ENCODE measurements around the gene GALK2.
"Not testable (repeated sequence)": the region's sequence is repeated elsewhere in the genome, so short reads cannot be mapped to it uniquely, and the experiment has no call there.

The GALK2 gene

DNA sequence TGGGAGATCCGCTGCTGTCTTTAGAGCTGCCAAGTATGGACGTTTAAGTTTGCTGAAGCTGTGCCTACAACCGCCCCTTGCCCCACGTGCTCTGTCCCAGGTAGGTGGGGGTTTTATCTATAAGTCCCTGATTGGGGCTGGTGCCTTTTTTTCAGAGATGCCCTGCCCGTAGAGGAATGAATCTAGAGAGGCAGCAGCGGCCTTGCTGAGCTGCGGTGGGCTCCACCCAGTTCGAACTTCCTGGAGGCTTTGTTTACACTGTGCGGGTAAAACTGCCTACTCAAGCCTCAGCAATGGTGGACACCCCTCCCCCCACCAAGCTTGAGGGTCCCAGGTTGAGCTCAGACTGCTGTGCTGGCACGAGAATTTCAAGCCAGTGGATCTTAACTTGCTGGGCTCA, 169.6 kb downstream of the GALK2 start:
- DNase-seq (ENCODE audit: low read depth in 2 of 2): no peak

GRCh38 chr15:49343546-49343945, 173.5 kb downstream of the GALK2 start:
- no peak for DNase-seq (ENCODE audit: low read depth in 2 of 2)

DNA sequence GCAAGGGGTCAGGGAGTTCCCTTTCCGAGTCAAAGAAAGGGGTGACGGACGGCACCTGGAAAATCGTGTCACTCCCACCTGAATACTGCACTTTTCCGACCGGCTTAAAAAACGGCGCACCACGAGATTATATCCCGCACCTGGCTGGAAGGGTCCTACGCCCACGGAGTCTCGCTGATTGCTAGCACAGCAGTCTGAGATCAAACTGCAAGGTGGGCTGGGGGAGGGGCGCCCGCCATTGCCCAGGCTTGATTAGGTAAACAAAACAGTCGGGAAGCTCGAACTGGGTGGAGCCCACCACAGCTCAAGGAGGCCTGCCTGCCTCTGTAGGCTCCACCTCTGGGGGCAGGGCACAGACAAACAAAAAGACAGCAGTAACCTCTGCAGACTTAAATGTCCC, 184.4 kb downstream of the GALK2 start:
- not testable (repeated sequence) for DNase-seq (ENCODE audit: low read depth in 2 of 2)

DNA sequence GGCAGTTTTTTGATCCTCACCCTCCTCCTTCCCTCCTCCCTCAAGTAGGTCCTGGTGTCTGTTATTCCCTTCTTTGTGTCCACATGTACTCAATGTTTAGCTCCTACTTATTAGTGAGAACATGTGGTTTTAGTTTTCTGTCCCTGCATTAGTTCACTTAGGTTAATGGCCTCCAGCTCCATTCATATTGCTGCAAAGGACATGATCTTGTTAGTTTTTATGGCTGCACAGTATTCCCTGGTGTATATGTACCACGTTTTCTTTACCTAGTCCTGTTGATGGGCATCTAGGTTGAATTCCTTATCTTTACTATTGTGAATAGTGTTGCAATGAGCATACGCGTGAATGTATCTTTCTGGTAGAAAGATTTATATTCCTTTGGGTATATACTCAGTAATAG, 191.3 kb downstream of the GALK2 start:
- peak in 1 of 2 experiments; percentile 0 for DNase-seq (ENCODE audit: low read depth in 2 of 2)

GRCh38 chr15:49366496-49366895, 196.4 kb downstream of the GALK2 start:
- no peak for DNase-seq (ENCODE audit: low read depth in 2 of 2)

- DNase-seq (ENCODE audit: low read depth in 2 of 2): peak; percentile 7
Measured at GRCh38 chr15:49370782-49371181, 200.7 kb downstream of the GALK2 start.

DNA sequence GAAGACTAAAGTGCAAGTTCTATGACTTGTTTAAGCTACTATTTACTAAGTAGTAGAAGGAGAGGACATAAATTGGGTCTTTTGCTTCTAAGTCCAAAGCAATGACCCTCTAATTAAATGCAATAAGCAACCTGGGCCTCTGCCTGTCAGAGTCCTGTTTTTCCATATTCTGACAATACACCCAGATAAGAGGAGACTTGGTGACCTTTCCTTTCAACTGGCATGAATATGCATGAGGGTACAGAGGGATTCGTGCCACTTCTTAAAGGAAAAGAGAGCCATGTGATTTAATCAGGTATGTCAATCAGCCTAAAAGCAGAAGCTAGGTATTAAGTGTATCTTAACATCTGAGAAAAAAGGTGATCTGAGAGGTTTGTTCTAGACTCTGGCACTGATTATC, 202.3 kb downstream of the GALK2 start:
- no peak for DNase-seq (ENCODE audit: low read depth in 2 of 2)

- no peak for DNase-seq (ENCODE audit: low read depth in 2 of 2)
Measured at GRCh38 chr15:49379996-49380395, 209.9 kb downstream of the GALK2 start.

- no peak for DNase-seq (ENCODE audit: low read depth in 2 of 2)
Measured at GRCh38 chr15:49380912-49381311, 210.9 kb downstream of the GALK2 start.

All from fibroblast of skin of left quadriceps (primary cell).